Measurements from ENCODE around the gene SCFD2. TPM values are rescaled to one million over a fixed set of nuclear protein-coding genes. Genes with fewer than 3 reads are reported as not detected.

SCFD2 gene
- total RNA-seq, 4 donors from 2014 or later, result 13.1 to 27.4 (median 19.8) TPM

DNA sequence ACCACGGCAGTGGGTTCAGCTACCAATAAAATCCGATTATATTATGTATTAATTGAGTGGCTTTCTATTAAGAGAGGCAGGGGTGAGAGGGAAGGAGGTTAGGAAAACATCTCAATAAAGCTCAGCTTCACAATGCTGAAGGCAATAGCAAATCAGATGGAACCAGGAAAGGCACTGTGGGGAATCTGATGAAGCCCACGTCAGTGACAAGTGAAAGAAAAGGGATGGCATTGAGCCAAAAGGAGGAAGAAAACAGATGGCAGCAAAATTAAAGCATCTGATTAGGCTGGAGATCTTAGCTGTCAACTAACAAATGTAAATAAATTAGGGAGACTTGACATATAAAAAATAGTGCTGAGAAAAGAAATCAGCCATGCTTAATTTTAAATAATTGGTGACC lies 322.8 kb downstream of the SCFD2 start:
- TF ChIP-seq CTCF (IDR thresholded peaks at IDR 0.05; ENCODE audit: low read depth), result no peak

- TF ChIP-seq CTCF (IDR thresholded peaks at IDR 0.05; ENCODE audit: low read depth), result no peak
Measured at GRCh38 chr4:53040851-53041250, 325.0 kb downstream of the SCFD2 start.

DNA sequence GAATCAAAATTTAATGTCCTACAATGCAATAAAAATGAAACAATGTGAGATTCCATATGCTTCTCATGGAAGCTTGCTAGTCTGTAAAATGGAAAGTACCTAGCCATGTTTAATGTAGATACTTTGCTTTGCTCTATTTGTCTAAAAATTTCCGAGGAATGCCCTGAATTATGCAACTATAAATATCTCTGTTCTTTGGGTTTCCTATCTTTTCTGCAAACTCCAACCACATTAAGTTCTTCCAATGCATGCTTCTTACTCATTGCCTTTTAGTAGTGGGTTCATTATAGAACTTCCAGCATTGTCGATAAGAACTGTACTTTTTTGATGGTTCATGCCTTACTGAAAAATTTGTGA lies 325.4 kb downstream of the SCFD2 start:
- TF ChIP-seq CTCF (IDR thresholded peaks at IDR 0.05; ENCODE audit: low read depth), result no peak

DNA sequence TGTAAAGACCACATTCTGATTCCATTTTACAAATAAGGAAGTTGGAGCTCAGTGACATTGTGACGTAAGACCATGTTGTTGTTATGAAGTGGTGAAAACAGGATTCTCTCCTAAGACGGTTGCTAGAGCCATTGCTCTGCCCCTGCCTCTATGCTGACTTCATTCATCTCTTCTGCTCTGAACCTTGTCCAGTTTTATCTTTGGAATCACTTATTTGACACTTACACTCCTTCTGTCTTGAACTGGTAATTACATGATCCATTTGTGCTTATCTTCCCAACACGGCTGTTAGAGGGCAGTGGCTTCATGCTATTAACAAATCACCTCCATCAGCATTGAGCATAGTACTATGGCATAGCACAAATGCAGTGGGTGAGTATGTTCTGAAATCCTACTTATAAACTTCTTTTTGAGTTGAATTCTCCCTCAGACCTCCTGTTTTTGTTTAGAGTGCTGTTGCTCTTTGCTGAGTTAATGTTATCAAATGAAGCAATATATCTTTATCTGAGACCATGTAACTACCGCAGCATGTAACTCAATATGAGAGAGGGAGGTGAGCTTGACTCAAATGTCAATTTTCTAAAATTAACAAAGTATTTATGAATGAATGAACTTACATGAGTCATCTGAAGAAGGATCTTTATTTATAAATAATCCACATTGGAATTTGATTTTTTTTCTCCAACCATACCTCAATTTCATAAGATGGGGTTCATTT lies 326.0 kb downstream of the SCFD2 start:
- TF ChIP-seq CTCF (IDR thresholded peaks at IDR 0.05; ENCODE audit: low read depth), result no peak

GRCh38 chr4:53037892-53038291 lies 328.0 kb downstream of the SCFD2 start:
- TF ChIP-seq CTCF (IDR thresholded peaks at IDR 0.05; ENCODE audit: low read depth), result no peak

- no peak for TF ChIP-seq CTCF (IDR thresholded peaks at IDR 0.05; ENCODE audit: low read depth)
Measured at GRCh38 chr4:53026233-53026632, 339.6 kb downstream of the SCFD2 start.

DNA sequence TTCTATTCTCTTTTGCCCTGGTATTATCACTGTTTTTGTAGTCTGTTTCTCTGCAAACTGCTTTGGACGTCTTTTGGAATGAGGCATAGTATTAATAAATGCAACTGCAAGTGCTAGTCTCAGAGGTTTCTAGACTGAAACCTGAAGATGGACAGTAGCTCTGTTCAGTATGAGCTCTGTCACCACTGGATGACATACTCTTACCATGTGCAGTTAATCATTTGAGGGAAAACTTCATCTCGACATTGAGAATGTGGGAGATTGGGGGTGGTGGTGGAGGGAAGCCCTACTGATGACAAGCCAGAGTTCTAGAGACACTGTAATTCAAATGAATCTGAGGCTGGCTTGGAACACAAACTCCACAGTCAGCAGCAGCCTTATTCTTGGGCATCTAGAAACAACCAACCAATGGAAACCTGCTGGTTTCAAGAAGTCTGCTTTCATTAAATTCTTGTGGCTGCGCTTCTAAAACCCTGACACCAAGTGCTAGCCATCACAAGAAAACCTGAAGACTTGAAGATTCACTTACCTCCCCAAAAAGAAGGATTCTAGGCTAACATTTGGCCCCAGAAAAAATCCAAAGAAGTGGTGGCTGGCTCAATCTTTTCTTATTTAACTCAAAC lies 342.1 kb downstream of the SCFD2 start:
- no peak for TF ChIP-seq CTCF (IDR thresholded peaks at IDR 0.05; ENCODE audit: low read depth)

Data from subcutaneous adipose tissue (tissue), 4 donors.